ENCODE results near the gene MTHFSD. TPM values are rescaled to one million over a fixed set of nuclear protein-coding genes. Genes with fewer than 3 reads are reported as not detected.

Gene MTHFSD
- total and polyA plus RNA-seq, 10 of the 15 experiments (the other 5 are each of a cell fraction or from before 2014, with no cell fraction given): 2.2 to 24.5 (median 18.1) TPM

DNA sequence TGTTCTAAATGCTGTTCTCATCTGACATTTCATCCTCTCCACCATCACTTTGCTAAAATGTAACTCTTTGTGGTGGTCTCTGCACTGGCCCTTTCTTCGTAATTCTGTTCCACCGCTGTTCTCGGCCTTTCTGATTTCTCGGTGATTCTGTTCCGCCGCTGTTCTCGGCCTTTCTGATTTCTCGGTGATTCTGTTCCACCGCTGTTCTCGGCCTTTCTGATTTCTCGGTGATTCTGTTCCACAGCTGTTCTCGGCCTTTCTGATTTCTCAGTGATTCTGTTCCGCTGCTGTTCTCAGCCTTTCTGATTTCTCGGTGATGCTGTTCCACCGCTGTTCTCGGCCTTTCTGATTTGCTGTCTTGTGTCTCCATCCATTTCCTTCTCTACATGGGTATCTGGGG lies 32.4 kb downstream of the MTHFSD start:
- BruUV-seq (replicated peaks): no TSS peak
- Histone ChIP-seq H3K36me3 (ENCODE audit: control insufficient read depth in 2 of 2, insufficient read depth in 2 of 2, low read length in 1 of 2) (no peaks in the 10 kb centered on the region), H3K9ac (ENCODE audit: control insufficient read depth, insufficient read depth, low read length) (no peak overlapping the region), H2AFZ (ENCODE audit: control insufficient read depth, low read depth, low read length) (no peak overlapping the region), H4K20me1 (ENCODE audit: control insufficient read depth, insufficient read depth) (no peaks in the 10 kb centered on the region), H3K4me2 (ENCODE audit: control insufficient read depth, insufficient read depth) (no peak overlapping the region), H3K79me2 (ENCODE audit: control insufficient read depth, insufficient read depth, low read length) (no peaks in the 10 kb centered on the region), H3K4me1 (ENCODE audit: control insufficient read depth, insufficient read depth, low read length) (no peaks in the 10 kb centered on the region), H3K4me3 (no peak overlapping the region), H3K27ac (ENCODE audit: control insufficient read depth, insufficient read depth) (no peak overlapping the region), H3K27me3 (replicated peaks in 1 of 2; ENCODE audit: control insufficient read depth in 2 of 2, insufficient read depth in 2 of 2, low read length in 1 of 2) (peaks cover 0 to 1% of the 10 kb centered on the region in 2 experiments; a peak in 1 of 4 replicates), H3K9me3 (replicated peaks; ENCODE audit: control insufficient read depth, insufficient read depth, low read length) (no peaks in the 10 kb centered on the region)
- ChIA-PET CTCF (no interaction called here), POLR2A (no interaction called here), RAD21 (ENCODE audit: unreplicated experiment) (no interaction called here), SMC1A (ENCODE audit: uncharacterized antibody, unreplicated experiment) (no interaction called here)
- DNase-seq (ENCODE audit: low read depth, low spot score) (no peak), FAIRE-seq (no peak), ATAC-seq (no peak)
- WGBS (ENCODE audit: insufficient coverage, insufficient replicate concordance, low lambda C conversion rate, missing lambda C conversion rate): 56% methylated on average over 16 of the region's 16 CpGs
- intact Hi-C loops (cut with micrococcal nuclease; ENCODE audit: unreplicated experiment): no loop called here
- in situ Hi-C loops (cut with MboI): loop anchor here (5.0 kb wide), 2 partner anchors 180 to 700 kb away; no protein-coding TSS in a partner anchor
- TF ChIP-seq IKZF2 (IDR thresholded peaks at IDR 0.05) (no peak), CBX5 (IDR thresholded peaks at IDR 0.05; ENCODE audit: low read depth) (no peak), SPI1 (IDR thresholded peaks at IDR 0.05; ENCODE audit: borderline replicate concordance, insufficient read depth, low read depth, low read length) (no peak), E2F8 (IDR thresholded peaks at IDR 0.05; ENCODE audit: low read depth, partially characterized antibody) (no peak), RBBP5 (conservative IDR thresholded peaks at IDR 0.05) (no peak), EED (IDR thresholded peaks at IDR 0.05; ENCODE audit: low read depth) (no peak), RELA (IDR thresholded peaks at IDR 0.05; ENCODE audit: borderline replicate concordance, partially characterized antibody) (no peak)
- TF ChIP-seq, protein P1, sequence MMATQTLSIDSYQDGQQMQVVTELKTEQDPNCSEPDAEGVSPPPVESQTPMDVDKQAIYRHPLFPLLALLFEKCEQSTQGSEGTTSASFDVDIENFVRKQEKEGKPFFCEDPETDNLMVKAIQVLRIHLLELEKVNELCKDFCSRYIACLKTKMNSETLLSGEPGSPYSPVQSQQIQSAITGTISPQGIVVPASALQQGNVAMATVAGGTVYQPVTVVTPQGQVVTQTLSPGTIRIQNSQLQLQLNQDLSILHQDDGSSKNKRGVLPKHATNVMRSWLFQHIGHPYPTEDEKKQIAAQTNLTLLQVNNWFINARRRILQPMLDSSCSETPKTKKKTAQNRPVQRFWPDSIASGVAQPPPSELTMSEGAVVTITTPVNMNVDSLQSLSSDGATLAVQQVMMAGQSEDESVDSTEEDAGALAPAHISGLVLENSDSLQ (IDR thresholded peaks at IDR 0.05): no peak

All from GM12878 (cell line).